ENCODE results near the gene MXRA8.

- no peak for TF ChIP-seq CTCF (IDR thresholded peaks at IDR 0.05; ENCODE audit: borderline replicate concordance, extremely low read depth, low read length, poor library complexity, severe bottlenecking)
- no peak for TF ChIP-seq EZH2 (IDR thresholded peaks at IDR 0.05; ENCODE audit: borderline replicate concordance, low read depth, low read length, severe bottlenecking)
These were observed 35.9 kb downstream of the MXRA8 start for GRCh38 chr1:1322418-1322817.

Data from DND-41 (cell line).